ENCODE results near the gene DNAL1. TPM values are rescaled to one million over a fixed set of nuclear protein-coding genes. Genes with fewer than 3 reads are reported as not detected.

The DNAL1 gene
- total and polyA plus RNA-seq, 8 donors, result 0.29 to 12.9 (median 7.7) TPM; not detected in 1

GRCh38 chr14:73714656-73715081 is 69.9 kb downstream of the DNAL1 start:
- no peaks in the 10 kb centered on the region for H3K9me3 ChIP-seq
- H3K27me3 ChIP-seq, result no peaks in the 10 kb centered on the region
- no peak for DNase-seq
- peak overlapping the region; percentile 80 to 93 (median 83) for H3K4me3 ChIP-seq
- H3K36me3 ChIP-seq, result peaks cover 30 to 43% (median 38%) of the 10 kb centered on the region in 4 donors
- TF ChIP-seq CTCF (IDR thresholded peaks at IDR 0.05), result no peak
- no peak for TF ChIP-seq EP300 (IDR thresholded peaks at IDR 0.05)
- 46 to 51% (median 51%) methylated on average over 7 of the region's 7 CpGs for WGBS, 5 donors
- H3K4me1 ChIP-seq, result peaks cover 17 to 72% (median 51%) of the 10 kb centered on the region in 4 donors
- intact Hi-C loops (cut with DNase I; ENCODE audit: low total_unique reads), result no loop called here
- H3K27ac ChIP-seq, result peak overlapping the region in 4 of 5 donors; percentile 91 to 95 (median 93)

GRCh38 chr14:73715707-73716106 is 70.9 kb downstream of the DNAL1 start:
- Histone ChIP-seq H3K27me3 (no peaks in the 10 kb centered on the region), H3K4me3 (no peak overlapping the region), H3K36me3 (peaks cover 39 to 53% (median 48%) of the 10 kb centered on the region in 4 donors), H3K9me3 (no peaks in the 10 kb centered on the region), H3K4me1 (peaks cover 17 to 68% (median 51%) of the 10 kb centered on the region in 4 donors), H3K27ac (peak overlapping the region in 2 of 5 donors; percentile 83 to 95)
- WGBS, 5 donors, result 79 to 96% (median 90%) methylated on average over 4 of the region's 4 CpGs
- DNase-seq, result no peak
- TF ChIP-seq POLR2A (IDR thresholded peaks at IDR 0.05), result no peak
- TF ChIP-seq POLR2AphosphoS5 (IDR thresholded peaks at IDR 0.05), result no peak
- intact Hi-C loops (cut with DNase I; ENCODE audit: low total_unique reads), result no loop called here

- Histone ChIP-seq H3K4me1 (peaks cover 13 to 53% (median 40%) of the 10 kb centered on the region in 4 donors), H3K27ac (peak overlapping the region in 4 of 5 donors; percentile 54 to 89 (median 80)), H3K9me3 (no peaks in the 10 kb centered on the region), H3K4me3 (peak overlapping the region in 2 of 4 donors; percentile 32 to 35), H3K27me3 (no peaks in the 10 kb centered on the region), H3K36me3 (peaks cover 54 to 69% (median 64%) of the 10 kb centered on the region in 4 donors)
- 77 to 81% (median 79%) methylated on average over 3 of the region's 3 CpGs for WGBS, 5 donors
- intact Hi-C loops (cut with DNase I; ENCODE audit: low total_unique reads), result no loop called here
- TF ChIP-seq CTCF (IDR thresholded peaks at IDR 0.05), result no peak
- no peak for TF ChIP-seq POLR2AphosphoS5 (IDR thresholded peaks at IDR 0.05)
- TF ChIP-seq POLR2A (IDR thresholded peaks at IDR 0.05), result no peak
- no peak for TF ChIP-seq EP300 (IDR thresholded peaks at IDR 0.05)
- peak in 1 of 2 donors; percentile 73 for DNase-seq
Measured at GRCh38 chr14:73717266-73717665, 72.5 kb downstream of the DNAL1 start.

GRCh38 chr14:73717711-73718417 is 73.1 kb downstream of the DNAL1 start:
- Histone ChIP-seq H3K27me3 (no peaks in the 10 kb centered on the region), H3K9me3 (no peaks in the 10 kb centered on the region), H3K36me3 (peaks cover 60 to 75% (median 70%) of the 10 kb centered on the region in 4 donors), H3K4me1 (peaks cover 15 to 53% (median 40%) of the 10 kb centered on the region in 4 donors), H3K4me3 (peak overlapping the region in 3 of 4 donors; percentile 24 to 35 (median 32)), H3K27ac (peak overlapping the region; percentile 9 to 89 (median 78))
- TF ChIP-seq POLR2AphosphoS5 (IDR thresholded peaks at IDR 0.05) (no peak), CTCF (IDR thresholded peaks at IDR 0.05) (no peak), POLR2A (IDR thresholded peaks at IDR 0.05) (no peak), EP300 (IDR thresholded peaks at IDR 0.05) (no peak)
- intact Hi-C loops (cut with DNase I; ENCODE audit: low total_unique reads), result no loop called here
- WGBS, 5 donors, result 63 to 73% (median 70%) methylated on average over 14 to 20 of the region's 20 CpGs
- DNase-seq, result peak in 1 of 2 donors; percentile 85
